ENCODE measurements around the gene ADGRE1.

- TF ChIP-seq CTCF (IDR thresholded peaks at IDR 0.05), result no peak
- TF ChIP-seq EP300 (IDR thresholded peaks at IDR 0.05), result no peak
- no peak for TF ChIP-seq POLR2A (IDR thresholded peaks at IDR 0.05)
- TF ChIP-seq POLR2AphosphoS5 (IDR thresholded peaks at IDR 0.05), result no peak
These were observed 49.2 kb upstream of the ADGRE1 start for GRCh38 chr19:6838062-6838655.
